DOHH2 (cell line): ENCODE results near the gene GBGT1.
"Not testable (repeated sequence)": the region's sequence is repeated elsewhere in the genome, so short reads cannot be mapped to it uniquely, and the experiment has no call there.

Source experiments
- H3F3A ChIP-seq: fragments of 200-600 bp; sonication (generic), shearing (Covaris generic); 2 replicates; pipeline ENCODE4 v1.6.0; 2016; ENCODE audit warnings: antibody characterized with exemption, mild to moderate bottlenecking; ENCODE audit not compliant: control insufficient read depth, insufficient read depth
- H3K27ac ChIP-seq: fragments of 200-600 bp; sonication (generic); 2 replicates; pipeline ENCODE4 v1.5.1; 2014; ENCODE audit warnings: low read depth, mild to moderate bottlenecking, low read length, moderate library complexity
- H3K27me3 ChIP-seq: fragments of 200-600 bp; sonication (generic); 2 replicates; pipeline ENCODE4 v1.6.1; 2014; ENCODE audit warnings: mild to moderate bottlenecking, low read length, mixed read lengths; ENCODE audit not compliant: control insufficient read depth
- H3K36me3 ChIP-seq: fragments of 200-600 bp; sonication (generic); 2 replicates; pipeline ENCODE4 v1.6.1; 2014; ENCODE audit warnings: mild to moderate bottlenecking, low read length, moderate library complexity, mixed read lengths; ENCODE audit not compliant: control insufficient read depth
- H3K4me1 ChIP-seq: fragments of 200-600 bp; sonication (generic); 2 replicates; pipeline ENCODE4 v1.6.1; 2014; ENCODE audit warnings: mild to moderate bottlenecking, low read length, mixed read lengths; ENCODE audit not compliant: control insufficient read depth
- H3K4me2 ChIP-seq: fragments of 200-600 bp; sonication (generic); 2 replicates; pipeline ENCODE4 v1.6.0; 2014; ENCODE audit warnings: mild to moderate bottlenecking, low read length, moderate library complexity
- H3K4me3 ChIP-seq: fragments of 200-600 bp; sonication (generic); 2 replicates; pipeline ENCODE4 v1.5.1; 2014; ENCODE audit warnings: mild to moderate bottlenecking, low read length, mixed read lengths
- H3K79me2 ChIP-seq: fragments of 200-600 bp; sonication (generic); 2 replicates; pipeline ENCODE4 v1.6.1; 2014; ENCODE audit warnings: mild to moderate bottlenecking, low read length, mixed read lengths; ENCODE audit not compliant: control insufficient read depth
- H3K9me2 ChIP-seq: fragments of 200-600 bp; sonication (generic); replicated peaks from 2 replicates; pipeline ENCODE4 v1.6.1; 2014; ENCODE audit warnings: mild to moderate bottlenecking, low read length, mixed read lengths; ENCODE audit not compliant: control insufficient read depth
- H3K9me3 ChIP-seq: fragments of 200-600 bp; sonication (generic); 2 replicates; pipeline ENCODE4 v1.6.1; 2014; ENCODE audit warnings: antibody characterized with exemption, low read length, mixed read lengths; ENCODE audit not compliant: control insufficient read depth, insufficient read depth
- H4K20me1 ChIP-seq: fragments of 200-600 bp; sonication (generic); 2 replicates; pipeline ENCODE4 v1.6.0; 2014; ENCODE audit warnings: low read depth, mild to moderate bottlenecking, antibody characterized with exemption, low read length, moderate library complexity; ENCODE audit not compliant: control insufficient read depth, insufficient read depth
- CTCF ChIP-seq: fragments of 200-600 bp; sonication (generic); IDR thresholded peaks from one replicate; pipeline ENCODE4 v1.5.1; 2014; ENCODE audit warnings: antibody characterized with exemption, mild to moderate bottlenecking, low read depth, low read length; ENCODE audit not compliant: poor library complexity, severe bottlenecking
- EZH2phosphoT487 ChIP-seq: fragments of 200-600 bp; sonication (generic); IDR thresholded peaks from 2 replicates; pipeline ENCODE4 v1.6.1; 2017; ENCODE audit warnings: borderline replicate concordance, mild to moderate bottlenecking, antibody characterized with exemption, low read length, moderate library complexity, mixed read lengths

GBGT1 gene

GRCh38 chr9:133205996-133206931, 42.5 kb upstream of the GBGT1 start:
- no peak for TF ChIP-seq CTCF
- TF ChIP-seq EZH2phosphoT487: no peak
- Histone ChIP-seq H3K9me2 (no peaks in the 10 kb centered on the region), H3K4me3 (no peak overlapping the region), H3K79me2 (no peaks in the 10 kb centered on the region), H3F3A (no peaks in the 10 kb centered on the region), H3K27me3 (no peaks in the 10 kb centered on the region), H3K4me1 (no peaks in the 10 kb centered on the region), H3K36me3 (no peaks in the 10 kb centered on the region), H3K27ac (no peak overlapping the region), H3K9me3 (peaks cover 3% of the 10 kb centered on the region; the same call in 1 of the 2 replicates), H4K20me1 (no peaks in the 10 kb centered on the region), H3K4me2 (no peak overlapping the region)

- not testable (repeated sequence) for H4K20me1 ChIP-seq, H3K4me3 ChIP-seq, H3K27ac ChIP-seq, H3K79me2 ChIP-seq, H3K9me2 ChIP-seq, H3K27me3 ChIP-seq, H3K36me3 ChIP-seq, H3K4me1 ChIP-seq, H3K4me2 ChIP-seq, H3F3A ChIP-seq, H3K9me3 ChIP-seq
These were observed 41.8 kb upstream of the GBGT1 start for GRCh38 chr9:133205481-133205887.

- Histone ChIP-seq H3K4me1 (no peaks in the 10 kb centered on the region), H3K27ac (no peak overlapping the region), H3K4me2 (no peak overlapping the region), H3F3A (no peaks in the 10 kb centered on the region), H3K4me3 (no peak overlapping the region), H3K79me2 (no peaks in the 10 kb centered on the region), H4K20me1 (no peaks in the 10 kb centered on the region), H3K36me3 (no peaks in the 10 kb centered on the region), H3K9me3 (no peaks in the 10 kb centered on the region), H3K9me2 (no peaks in the 10 kb centered on the region), H3K27me3 (no peaks in the 10 kb centered on the region)
- TF ChIP-seq CTCF: no peak
- TF ChIP-seq EZH2phosphoT487: no peak
These were observed 41.3 kb upstream of the GBGT1 start for GRCh38 chr9:133204993-133205336.

- Histone ChIP-seq H3K4me2 (no peak overlapping the region), H3K27ac (no peak overlapping the region), H3F3A (no peaks in the 10 kb centered on the region), H3K4me1 (no peaks in the 10 kb centered on the region), H3K4me3 (no peak overlapping the region), H3K36me3 (no peaks in the 10 kb centered on the region), H3K9me2 (no peaks in the 10 kb centered on the region), H3K79me2 (no peaks in the 10 kb centered on the region), H3K9me3 (no peaks in the 10 kb centered on the region), H4K20me1 (no peaks in the 10 kb centered on the region), H3K27me3 (no peaks in the 10 kb centered on the region)
- TF ChIP-seq CTCF (no peak), EZH2phosphoT487 (no peak)
These were observed 40.8 kb upstream of the GBGT1 start for GRCh38 chr9:133204335-133204992.
